Calu3 (cell line): ENCODE results near the gene RAB40C. TPM values are rescaled to one million over a fixed set of nuclear protein-coding genes. Genes with fewer than 3 reads are reported as not detected.

Source experiments
- Bru-seq: library from RNA; stranded (reverse); fragments of 400-500 nt; gene quantifications from one replicate; lab custom pipeline; 2021; lab: Mats Ljungman, UMichigan
- BruChase-seq, 2 experiments: library from RNA; stranded (reverse); fragments of 400-500 nt; gene quantifications; one replicate each; lab custom pipeline; 2021; lab: Mats Ljungman, UMichigan
- BruUV-seq: library from RNA; stranded (reverse); fragments of 400-500 nt; replicated peaks from 2 replicates; lab custom pipeline; 2021; lab: Mats Ljungman, UMichigan
- CTCF ChIA-PET: fragments of 300-600 bp; sonication (Branson Sonifier 250); formaldehyde crosslinking; loops from one replicate; lab custom pipeline; 2022; ENCODE audit warnings: antibody characterized with exemption; lab: Charles Lee
- DNase-seq: peaks from one replicate; pipeline ENCODE4 v3.0.0; 2022
- H3K27ac Mint-ChIP-seq: one replicate; pipeline ENCODE4 v1.8.0; 2022; ENCODE audit warnings: mixed read lengths; ENCODE audit not compliant: unreplicated experiment
- H3K27me3 Mint-ChIP-seq: one replicate; pipeline ENCODE4 v1.8.0; 2022; ENCODE audit warnings: mixed read lengths; ENCODE audit not compliant: unreplicated experiment
- H3K36me3 Mint-ChIP-seq: one replicate; pipeline ENCODE4 v1.8.0; 2022; ENCODE audit warnings: mild to moderate bottlenecking, moderate library complexity, mixed read lengths; ENCODE audit not compliant: insufficient read depth, unreplicated experiment
- H3K4me1 Mint-ChIP-seq: one replicate; pipeline ENCODE4 v1.8.0; 2022; ENCODE audit warnings: mild to moderate bottlenecking, low read depth, mixed read lengths; ENCODE audit not compliant: unreplicated experiment
- H3K4me3 Mint-ChIP-seq: one replicate; pipeline ENCODE4 v1.8.0; 2022; ENCODE audit warnings: mild to moderate bottlenecking, low read depth, moderate library complexity, mixed read lengths; ENCODE audit not compliant: unreplicated experiment
- H3K9me3 Mint-ChIP-seq: one replicate; pipeline ENCODE4 v1.8.0; 2022; ENCODE audit warnings: low read depth, mixed read lengths; ENCODE audit not compliant: unreplicated experiment
- CTCF ChIP-seq: fragments of 200-600 bp; IDR thresholded peaks from one replicate; pipeline ENCODE4 v1.8.0; 2022; ENCODE audit warnings: antibody characterized with exemption; ENCODE audit not compliant: unreplicated experiment
- intact Hi-C: fragments of 100-400 bp; cut with micrococcal nuclease; formaldehyde crosslinking; loops from one replicate; pipeline ENCODE4 v1.10.0; 2022; ENCODE audit not compliant: unreplicated experiment
- long read RNA-seq: library from polyadenylated mRNA; stranded (forward); transcript quantifications from one replicate; pipeline ENCODE4 v2.0.0, GENCODE V29; 2022
- total RNA-seq: library from RNA; stranded (reverse); gene quantifications from 2 replicates; pipeline ENCODE4 v1.2.3, GENCODE V29; 2022

Gene RAB40C, protein sequence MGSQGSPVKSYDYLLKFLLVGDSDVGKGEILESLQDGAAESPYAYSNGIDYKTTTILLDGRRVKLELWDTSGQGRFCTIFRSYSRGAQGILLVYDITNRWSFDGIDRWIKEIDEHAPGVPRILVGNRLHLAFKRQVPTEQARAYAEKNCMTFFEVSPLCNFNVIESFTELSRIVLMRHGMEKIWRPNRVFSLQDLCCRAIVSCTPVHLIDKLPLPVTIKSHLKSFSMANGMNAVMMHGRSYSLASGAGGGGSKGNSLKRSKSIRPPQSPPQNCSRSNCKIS
- total RNA-seq (35.6 and 36.5 TPM in 2 replicates), Bru-seq, nascent RNA (percentile 60 among the genes with signal in this experiment), BruChase-seq, experiment 1, labeled RNA remaining after a 6-hour chase (percentile 82 among the genes with signal in this experiment), BruChase-seq, experiment 2, labeled RNA remaining after a 2-hour chase (percentile 82 among the genes with signal in this experiment)
- long read RNA-seq, transcript RAB40C-201 (6 exons, 2,699 nt) = major isoform, 28 of 51 reads
- long read RNA-seq, transcript RAB40C-204 (7 exons, 2,569 nt) = minor isoform, 11 of 51 reads
- long read RNA-seq, partial matches to known transcripts = 1 of 51 reads
- long read RNA-seq, other reads (novel, unspliced or antisense) = 11 of 51 reads

DNA sequence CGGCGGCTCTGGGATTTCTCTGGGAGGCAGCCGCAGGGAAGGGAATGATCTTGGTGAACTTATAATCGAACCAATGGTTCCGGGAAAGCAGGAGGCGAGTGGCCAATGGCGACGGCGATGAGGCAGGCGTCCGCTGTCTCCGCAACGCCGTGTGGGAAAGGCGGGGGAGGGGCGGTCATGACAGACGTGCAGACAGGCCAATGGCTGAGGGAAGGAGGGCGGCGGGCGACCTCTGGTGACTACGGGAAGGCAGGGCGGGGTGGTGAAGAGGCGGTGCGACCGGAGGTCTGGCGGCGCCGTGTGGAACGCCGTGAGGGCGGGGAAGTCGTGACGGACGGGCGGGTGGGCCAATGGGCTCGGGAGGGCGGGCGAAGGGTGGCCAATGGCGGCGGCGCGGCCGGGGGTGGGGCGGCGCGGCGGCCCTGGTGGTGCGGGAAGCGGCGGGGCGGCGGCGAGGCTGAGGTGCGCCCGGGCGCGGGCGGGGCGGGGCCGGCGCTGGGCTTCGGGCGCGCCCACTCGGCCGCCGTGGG lies at the start of gene RAB40C:
Gene RAB40C (plus strand): TSS at position 409 of the 530 bp plus-strand sequence. CDS start 226 bp downstream, outside the sequence.
- Mint-ChIP-seq H3K4me1 (peaks cover 69% of the 10 kb centered on the region), H3K27ac (peak within 1 kb of the TSS; percentile 97), H3K36me3 (peaks cover 93% of the 10 kb centered on the region), H3K9me3 (no peaks in the 10 kb centered on the region), H3K4me3 (peak within 1 kb of the TSS; percentile 92), H3K27me3 (no peaks in the 10 kb centered on the region)
- no TSS peak for BruUV-seq
- TF ChIP-seq CTCF = no peak
- intact Hi-C loops = no loop called here
- CTCF ChIA-PET = no interaction called here
- DNase-seq = peak; percentile 99

GRCh38 chr16:540645-541340 lies 49.1 kb upstream of the RAB40C start:
- no TSS peak for BruUV-seq
- peaks cover 36% of the 10 kb centered on the region for H3K36me3 Mint-ChIP-seq
- H3K9me3 Mint-ChIP-seq = no peaks in the 10 kb centered on the region
- H3K4me1 Mint-ChIP-seq = no peaks in the 10 kb centered on the region
- DNase-seq = no peak
- no peak overlapping the region for H3K4me3 Mint-ChIP-seq
- no peaks in the 10 kb centered on the region for H3K27me3 Mint-ChIP-seq
- no peak overlapping the region for H3K27ac Mint-ChIP-seq
- TF ChIP-seq CTCF = no peak
- CTCF ChIA-PET = interaction anchor here (0.7 kb wide), 1 partner anchor 1735 kb away, joined by 4 read pairs; no protein-coding TSS in a partner anchor
- intact Hi-C loops = no loop called here

- H3K27me3 Mint-ChIP-seq = no peaks in the 10 kb centered on the region
- no TSS peak for BruUV-seq
- intact Hi-C loops = no loop called here
- H3K36me3 Mint-ChIP-seq = peaks cover 25% of the 10 kb centered on the region
- H3K9me3 Mint-ChIP-seq = no peaks in the 10 kb centered on the region
- H3K27ac Mint-ChIP-seq = no peak overlapping the region
- no peak overlapping the region for H3K4me3 Mint-ChIP-seq
- DNase-seq = no peak
- CTCF ChIA-PET = interaction anchor here (0.6 kb wide), 1 partner anchor 1863 kb away, joined by 5 read pairs; no protein-coding TSS in a partner anchor
- H3K4me1 Mint-ChIP-seq = no peaks in the 10 kb centered on the region
- TF ChIP-seq CTCF = no peak
Observed at GRCh38 chr16:543301-544164, 46.3 kb upstream of the RAB40C start.
